Ovary (tissue), 9 donors: ENCODE measurements around the gene NKAIN2. TPM values are rescaled to one million over a fixed set of nuclear protein-coding genes. Genes with fewer than 3 reads are reported as not detected.

Experiments
- DNase-seq, 5 donors: peaks; one replicate each; pipeline ENCODE4 v3.0.0-alpha.2; 2019 to 2020
- H3K27ac ChIP-seq, 2 donors: fragments of 200-600 bp; one replicate each; pipeline versions ENCODE4 v1.5.1 to v1.8.0; 2019 to 2022
- H3K27me3 ChIP-seq: fragments of 200-600 bp; one replicate; pipeline ENCODE4 v1.8.0; 2022
- H3K36me3 ChIP-seq: fragments of 200-600 bp; sonication (generic); one replicate; pipeline ENCODE4 v1.5.1; 2019
- H3K4me1 ChIP-seq: one replicate; pipeline ENCODE4 v1.8.1; 2013; ENCODE audit warnings: mild to moderate bottlenecking, moderate library complexity; ENCODE audit not compliant: insufficient read depth
- H3K4me3 ChIP-seq: fragments of 200-600 bp; sonication (generic); one replicate; pipeline ENCODE4 v1.5.1; 2017
- H3K9me3 ChIP-seq, 2 donors: fragments of 200-600 bp in 1 of 2; sonication (generic) in 1 of 2; one replicate each; pipeline versions ENCODE4 v1.5.1 to v1.8.1; 2013 to 2019; ENCODE audit warnings: mild to moderate bottlenecking in 1 of 2, moderate library complexity in 1 of 2
- CTCF ChIP-seq, 3 donors: fragments of 450-650 bp in 2 of 3; fragments of 200-600 bp in 1 of 3; IDR thresholded peaks; one replicate each; pipeline versions ENCODE4 v1.5.1 to v1.8.0; 2016 to 2022; ENCODE audit warnings: antibody characterized with exemption in 3 of 3, mild to moderate bottlenecking in 1 of 3
- EP300 ChIP-seq: sonication (generic); formaldehyde crosslinking; IDR thresholded peaks from one replicate; pipeline ENCODE4 v1.6.1; 2017; ENCODE audit warnings: antibody characterized with exemption
- POLR2A ChIP-seq: fragments of 450-650 bp; IDR thresholded peaks from one replicate; pipeline ENCODE4 v1.6.1; 2017; ENCODE audit warnings: antibody characterized with exemption, mild to moderate bottlenecking, moderate library complexity
- WGBS, 3 donors: extraction: QIAGEN DNeasy Blood & Tissue Kit in 1 of 3; methylation state at CpG; one replicate each; pipeline versions ENCODE4 v1.1.5 to v1.1.7; 2013 to 2017; 5-methylcytosine and 5-hydroxymethylcytosine counted together
- intact Hi-C, 4 donors: fragments of 100-400 bp; cut with DNase I; formaldehyde crosslinking; loops; one replicate each; pipeline versions ENCODE4 v1.11.0 to v1.15.1; 2022 to 2023
- polyA plus RNA-seq, 2 donors: library from polyadenylated mRNA; stranded (reverse); fragments of 200-250 nt in 1 of 2; fragments of 350-450 nt in 1 of 2; fragmentation: Illumina TruSeq in 1 of 2; extraction: RNeasy Lipid Tissue Mini Kit (QIAGEN cat#74804) in 1 of 2; gene quantifications; one replicate each; pipeline ENCODE4 v1.2.3, GENCODE V29; 2013 to 2014
- total RNA-seq, 7 donors: library from RNA; depleted of rRNA in 2 of 7; stranded (reverse); fragments of >200 nt in 2 of 7; fragmentation: NEBNext Ultra II Directional in 3 of 7; extraction: Animal tissue kit (Norgen Biotek cat#: 25700) in 3 of 7; gene quantifications; one replicate each; pipeline versions ENCODE4 v1.1.0 to v1.2.4, GENCODE V29; 2016 to 2023
- donor health status: DM: no; HTN: no; CAD: no; lungs with moderate emphysema.
- donor health status: DM: no; HTN: no; CAD: no.
- donor health status: Bipolar disorder and iron deficiency.
- donor health status: DM: yes; HTN: yes; CAD: no.
- donor health status: DM: no; HTN: no; CAD: no.
- donor health status: DM: yes; HTN: yes; CAD: no.

NKAIN2 gene
- total and polyA plus RNA-seq, 9 donors, result 0.13 to 1.0 (median 0.40) TPM; not detected in 4

GRCh38 chr6:124599656-124600055, 796.0 kb downstream of the NKAIN2 start:
- intact Hi-C loops, result no loop called here
- Histone ChIP-seq H3K36me3 (no peaks in the 10 kb centered on the region), H3K9me3 (no peaks in the 10 kb centered on the region), H3K4me1 (no peaks in the 10 kb centered on the region), H3K4me3 (no peak overlapping the region), H3K27ac (no peak overlapping the region), H3K27me3 (no peaks in the 10 kb centered on the region)
- WGBS, 3 donors, result 63 to 78% (median 74%) methylated on average over 1 of the region's 1 CpG
- TF ChIP-seq CTCF (IDR thresholded peaks at IDR 0.05) (no peak), POLR2A (no peak)
- no peak for DNase-seq

DNA sequence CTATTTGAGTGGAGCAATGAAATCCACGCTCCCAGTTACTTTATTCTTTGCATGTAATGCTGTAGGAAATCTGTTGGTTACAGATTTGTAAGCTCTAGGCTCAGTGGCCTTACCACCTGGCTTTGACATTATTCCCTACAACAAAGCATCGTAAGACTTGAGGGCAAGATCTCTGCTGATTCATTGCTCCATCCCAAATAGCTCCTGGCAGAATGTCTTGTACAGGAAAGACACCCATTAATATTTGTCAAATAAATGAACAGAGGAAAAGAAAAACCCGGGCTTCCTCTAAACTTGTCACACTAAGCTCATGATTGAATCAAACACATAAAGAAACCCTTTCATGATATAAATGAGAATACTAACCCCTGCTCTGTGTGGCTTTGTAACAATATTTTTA, 801.1 kb downstream of the NKAIN2 start:
- TF ChIP-seq CTCF (IDR thresholded peaks at IDR 0.05), result no peak
- no peak for TF ChIP-seq POLR2A
- no peak for TF ChIP-seq EP300
- no peak overlapping the region for H3K4me3 ChIP-seq
- no peak for DNase-seq
- H3K9me3 ChIP-seq, result no peaks in the 10 kb centered on the region
- 72 to 78% (median 76%) methylated on average over 3 of the region's 3 CpGs for WGBS, 3 donors
- H3K36me3 ChIP-seq, result no peaks in the 10 kb centered on the region
- no peak overlapping the region for H3K27ac ChIP-seq
- no peaks in the 10 kb centered on the region for H3K27me3 ChIP-seq
- intact Hi-C loops, result no loop called here
- H3K4me1 ChIP-seq, result no peaks in the 10 kb centered on the region

DNA sequence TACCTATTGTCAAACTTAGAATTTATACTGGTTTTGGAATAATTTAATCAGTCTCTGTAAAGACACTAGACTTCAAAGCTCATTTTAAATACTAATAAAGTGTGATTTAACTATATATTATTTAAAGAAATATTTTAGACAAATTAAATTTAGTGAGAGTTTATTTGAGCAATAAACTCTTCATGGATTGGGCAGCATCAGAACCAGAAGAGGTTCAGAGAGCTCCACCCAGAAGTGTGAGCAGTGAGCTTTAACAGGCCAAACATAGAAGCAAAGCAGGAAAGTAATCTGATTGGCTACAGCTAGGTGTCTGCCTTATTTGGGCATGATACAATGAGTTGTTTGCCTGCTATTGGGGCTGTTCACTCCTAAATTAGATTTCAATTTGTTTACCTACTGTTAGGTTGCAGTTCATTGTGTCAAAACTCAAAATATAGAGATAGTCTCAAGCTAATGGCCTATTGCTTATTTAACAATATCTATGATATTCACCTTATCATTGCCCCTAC, 803.5 kb downstream of the NKAIN2 start:
- Histone ChIP-seq H3K27me3 (no peaks in the 10 kb centered on the region), H3K27ac (no peak overlapping the region), H3K9me3 (no peaks in the 10 kb centered on the region), H3K36me3 (no peaks in the 10 kb centered on the region), H3K4me3 (no peak overlapping the region), H3K4me1 (no peaks in the 10 kb centered on the region)
- no peak for DNase-seq
- intact Hi-C loops, result no loop called here
- TF ChIP-seq CTCF (IDR thresholded peaks at IDR 0.05), result no peak
- TF ChIP-seq POLR2A, result no peak
- no peak for TF ChIP-seq EP300

DNA sequence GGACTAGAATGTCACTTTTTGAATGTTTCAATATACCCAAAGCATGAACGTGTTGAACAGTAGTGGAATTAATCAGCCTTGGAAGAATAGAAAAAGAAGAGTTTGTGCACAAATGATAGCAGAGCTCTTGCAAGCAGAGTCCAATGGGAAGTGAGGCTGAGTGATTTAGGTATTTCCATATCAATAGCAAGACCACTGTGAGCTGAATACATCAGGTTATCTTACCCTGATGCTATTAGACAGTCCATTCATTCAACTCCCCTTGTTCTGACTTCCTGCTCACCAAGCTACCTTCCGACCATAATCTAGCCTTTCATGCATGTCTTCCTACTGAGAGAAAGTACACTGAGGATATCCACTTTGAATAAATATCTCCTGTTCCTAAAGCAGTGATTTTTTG, 809.4 kb downstream of the NKAIN2 start:
- intact Hi-C loops, result no loop called here
- TF ChIP-seq POLR2A, result no peak
- 61 to 75% (median 68%) methylated on average over 2 of the region's 2 CpGs for WGBS, 3 donors

DNA sequence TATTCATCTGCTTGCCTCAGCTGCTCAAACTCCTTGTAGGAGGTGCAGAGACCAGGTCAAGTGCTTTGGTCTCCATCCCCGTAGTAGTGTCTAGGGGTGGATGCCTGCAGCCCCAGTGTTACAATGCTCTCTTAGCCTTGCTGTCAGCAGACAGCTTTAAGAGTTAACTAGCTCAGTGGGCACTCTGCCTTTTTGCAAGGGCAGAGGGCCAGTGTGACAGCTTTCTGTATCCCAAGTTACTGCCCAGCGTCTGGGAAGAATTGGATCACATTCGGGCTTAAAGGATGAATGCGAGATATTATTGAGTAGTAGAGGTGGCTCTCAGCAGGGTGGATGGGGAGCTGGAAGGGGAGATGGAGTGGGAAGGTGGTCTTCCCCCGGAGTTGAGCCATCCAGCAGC, 818.7 kb downstream of the NKAIN2 start:
- Histone ChIP-seq H3K27me3 (no peaks in the 10 kb centered on the region), H3K36me3 (no peaks in the 10 kb centered on the region), H3K4me3 (no peak overlapping the region), H3K4me1 (no peaks in the 10 kb centered on the region), H3K9me3 (no peaks in the 10 kb centered on the region), H3K27ac (no peak overlapping the region)
- 79 to 93% (median 90%) methylated on average over 5 of the region's 5 CpGs for WGBS, 3 donors
- intact Hi-C loops, result no loop called here
- DNase-seq, result no peak
- no peak for TF ChIP-seq EP300
- no peak for TF ChIP-seq POLR2A
- no peak for TF ChIP-seq CTCF (IDR thresholded peaks at IDR 0.05)

More for the DNA sequence above, 809.4 kb downstream of the NKAIN2 start:
- H3K4me3 ChIP-seq, result no peak overlapping the region
- no peak for DNase-seq
- H3K36me3 ChIP-seq, result no peaks in the 10 kb centered on the region
- H3K27me3 ChIP-seq, result no peaks in the 10 kb centered on the region
- no peak overlapping the region for H3K27ac ChIP-seq
- H3K4me1 ChIP-seq, result no peaks in the 10 kb centered on the region
- H3K9me3 ChIP-seq, result no peaks in the 10 kb centered on the region
